IPS DF 6.9 (cell line): ENCODE data around the gene LAGE3.

ENCODE experiments used
- DNase-seq: peaks from one replicate; pipeline ENCODE4 v3.0.0-alpha.2; 2013; ENCODE audit warnings: low read depth, low spot score
- H3K27ac ChIP-seq: one replicate; pipeline ENCODE4 v1.5.1; 2013; ENCODE audit warnings: low read length, control low read depth
- H3K27me3 ChIP-seq: 2 replicates; pipeline ENCODE4 v1.6.1; 2013; ENCODE audit warnings: mild to moderate bottlenecking, low read length; ENCODE audit not compliant: control insufficient read depth, insufficient read depth
- H3K36me3 ChIP-seq: 2 replicates; pipeline ENCODE4 v1.6.1; 2013; ENCODE audit warnings: low read length; ENCODE audit not compliant: control insufficient read depth, insufficient read depth
- H3K4me1 ChIP-seq: 2 replicates; pipeline ENCODE4 v1.6.1; 2013; ENCODE audit warnings: low read length; ENCODE audit not compliant: control insufficient read depth, insufficient read depth
- H3K4me3 ChIP-seq: 2 replicates; pipeline ENCODE4 v1.5.1; 2013; ENCODE audit warnings: mild to moderate bottlenecking, low read length
- H3K9me3 ChIP-seq: 2 replicates; pipeline ENCODE4 v1.6.1; 2013; ENCODE audit warnings: low read length, inconsistent platforms; ENCODE audit not compliant: control insufficient read depth, insufficient read depth
- WGBS: extraction: QIAGEN DNeasy Blood & Tissue Kit; methylation state at CpG from one replicate; pipeline ENCODE4 v1.1.7; 2013; ENCODE audit warnings: mixed read lengths, missing lambda C conversion rate; ENCODE audit not compliant: insufficient read length, insufficient coverage; 5-methylcytosine and 5-hydroxymethylcytosine counted together

The LAGE3 gene

GRCh38 chrX:154486396-154487207 lies 7.5 kb upstream of the LAGE3 start, which contains the start of gene UBL4A:
UBL4A (minus strand) TSS chrX:154486615; CDS start chrX:154486584, 31 bp downstream.
- no CpG with 5 or more reads among the region's 95 CpGs for WGBS
- H3K9me3 ChIP-seq = no peaks in the 10 kb centered on the region
- peaks cover 2% of the 10 kb centered on the region; the same call in 1 of the 2 replicates for H3K4me1 ChIP-seq
- H3K36me3 ChIP-seq = peaks cover 3% of the 10 kb centered on the region; the same call in 1 of the 2 replicates
- DNase-seq = no peak
- no peak within 1 kb of the TSS for H3K27ac ChIP-seq
- no peaks in the 10 kb centered on the region for H3K27me3 ChIP-seq
- peak within 1 kb of the TSS; percentile 88; the same call in 1 of the 2 replicates for H3K4me3 ChIP-seq

GRCh38 chrX:154486052-154486395 lies 6.9 kb upstream of the LAGE3 start:
- DNase-seq = no peak

GRCh38 chrX:154485150-154486051 lies 6.3 kb upstream of the LAGE3 start:
- Histone ChIP-seq H3K36me3 (peaks cover 3% of the 10 kb centered on the region; the same call in 1 of the 2 replicates), H3K27me3 (no peaks in the 10 kb centered on the region), H3K4me3 (peak overlapping the region; percentile 88; the same call in 1 of the 2 replicates), H3K4me1 (peaks cover 2% of the 10 kb centered on the region; the same call in 1 of the 2 replicates), H3K9me3 (no peaks in the 10 kb centered on the region), H3K27ac (no peak overlapping the region)
- no peak for DNase-seq
- WGBS = no CpG with 5 or more reads among the region's 35 CpGs

More at GRCh38 chrX:154486052-154486395, 6.9 kb upstream of the LAGE3 start:
- H3K4me3 ChIP-seq = peak overlapping the region; percentile 88; the same call in 1 of the 2 replicates
- H3K27me3 ChIP-seq = no peaks in the 10 kb centered on the region
- no peaks in the 10 kb centered on the region for H3K9me3 ChIP-seq
- WGBS = no CpG with 5 or more reads among the region's 35 CpGs
- H3K4me1 ChIP-seq = peaks cover 2% of the 10 kb centered on the region; the same call in 1 of the 2 replicates
- H3K27ac ChIP-seq = no peak overlapping the region
- peaks cover 3% of the 10 kb centered on the region; the same call in 1 of the 2 replicates for H3K36me3 ChIP-seq

- Histone ChIP-seq H3K36me3 (peaks cover 3% of the 10 kb centered on the region; the same call in 1 of the 2 replicates), H3K27me3 (no peaks in the 10 kb centered on the region), H3K4me1 (peaks cover 2% of the 10 kb centered on the region; the same call in 1 of the 2 replicates), H3K4me3 (no peak overlapping the region), H3K9me3 (no peaks in the 10 kb centered on the region), H3K27ac (no peak overlapping the region)
- DNase-seq = no peak
- WGBS = no CpG with 5 or more reads among the region's 16 CpGs
Measured at GRCh38 chrX:154484255-154485149, 5.4 kb upstream of the LAGE3 start.

GRCh38 chrX:154483325-154483724 lies 4.2 kb upstream of the LAGE3 start:
- DNase-seq = no peak
- Histone ChIP-seq H3K4me1 (peaks cover 2% of the 10 kb centered on the region; the same call in 1 of the 2 replicates), H3K27ac (no peak overlapping the region), H3K4me3 (no peak overlapping the region), H3K9me3 (no peaks in the 10 kb centered on the region), H3K27me3 (no peaks in the 10 kb centered on the region), H3K36me3 (peaks cover 3% of the 10 kb centered on the region; the same call in 1 of the 2 replicates)
- WGBS = no CpG with 5 or more reads among the region's 7 CpGs

GRCh38 chrX:154482786-154483185 lies 3.7 kb upstream of the LAGE3 start:
- H3K4me1 ChIP-seq = peaks cover 2% of the 10 kb centered on the region; the same call in 1 of the 2 replicates
- H3K4me3 ChIP-seq = no peak overlapping the region
- H3K36me3 ChIP-seq = 0 out of 2 replicates have a peak, but pooled peaks cover 3% of the 10 kb centered on the region
- H3K27ac ChIP-seq = no peak overlapping the region
- H3K27me3 ChIP-seq = no peaks in the 10 kb centered on the region
- DNase-seq = no peak
- H3K9me3 ChIP-seq = no peaks in the 10 kb centered on the region
- no CpG with 5 or more reads among the region's 7 CpGs for WGBS

GRCh38 chrX:154481911-154482601 lies 3.0 kb upstream of the LAGE3 start:
- peaks cover 2% of the 10 kb centered on the region; the same call in 1 of the 2 replicates for H3K4me1 ChIP-seq
- 0 out of 2 replicates have a peak, but pooled peaks cover 3% of the 10 kb centered on the region for H3K36me3 ChIP-seq
- H3K4me3 ChIP-seq = no peak overlapping the region
- no CpG with 5 or more reads among the region's 14 CpGs for WGBS
- H3K27me3 ChIP-seq = no peaks in the 10 kb centered on the region
- no peak overlapping the region for H3K27ac ChIP-seq
- no peak for DNase-seq
- no peaks in the 10 kb centered on the region for H3K9me3 ChIP-seq

GRCh38 chrX:154481195-154481594 lies 2.1 kb upstream of the LAGE3 start:
- H3K27ac ChIP-seq = no peak overlapping the region

GRCh38 chrX:154477891-154478477 lies 1.1 kb downstream of the LAGE3 start:
- no CpG with 5 or more reads among the region's 24 CpGs for WGBS
- Histone ChIP-seq H3K36me3 (no peaks in the 10 kb centered on the region), H3K27ac (no peak overlapping the region), H3K9me3 (no peaks in the 10 kb centered on the region), H3K4me3 (peak overlapping the region; percentile 78; the same call in 1 of the 2 replicates), H3K27me3 (no peaks in the 10 kb centered on the region), H3K4me1 (no peaks in the 10 kb centered on the region)
- DNase-seq = no peak

More at GRCh38 chrX:154481195-154481594, 2.1 kb upstream of the LAGE3 start:
- H3K36me3 ChIP-seq = 0 out of 2 replicates have a peak, but pooled peaks cover 3% of the 10 kb centered on the region
- no peak for DNase-seq
- no CpG with 5 or more reads among the region's 5 CpGs for WGBS
- no peak overlapping the region for H3K4me3 ChIP-seq
- H3K9me3 ChIP-seq = no peaks in the 10 kb centered on the region
- H3K4me1 ChIP-seq = no peaks in the 10 kb centered on the region
- H3K27me3 ChIP-seq = no peaks in the 10 kb centered on the region
